CD4-positive, alpha-beta memory T cell (primary cell): ENCODE data around the gene NXPH3. TPM values are rescaled to one million over a fixed set of nuclear protein-coding genes. Genes with fewer than 3 reads are reported as not detected.

Experiments
- CTCF ChIA-PET: fragments of 350-600 bp; sonication (Branson Sonifier 250); formaldehyde crosslinking; loops from one replicate; lab custom pipeline; 2021; ENCODE audit warnings: inconsistent platforms; ENCODE audit not compliant: partially characterized antibody; lab: Charles Lee
- POLR2A ChIA-PET: fragments of 350-600 bp; sonication (Branson Sonifier 250); formaldehyde crosslinking; loops from one replicate; lab custom pipeline; 2021; ENCODE audit not compliant: partially characterized antibody; lab: Charles Lee
- DNase-seq, 5 donors: peaks; one replicate each; pipeline versions ENCODE4 v3.0.0 to v3.0.0-alpha.2; 2020 to 2022; ENCODE audit warnings: mixed read lengths in 1 of 5
- H3K27ac ChIP-seq: one replicate; pipeline ENCODE4 v1.7.0; 2013; ENCODE audit warnings: low read depth, low read length
- H3K27me3 ChIP-seq: 2 replicates; pipeline ENCODE4 v1.7.0; 2013; ENCODE audit warnings: mild to moderate bottlenecking, low read length, moderate library complexity; ENCODE audit not compliant: insufficient read depth
- H3K36me3 ChIP-seq: 2 replicates; pipeline ENCODE4 v1.7.0; 2013; ENCODE audit warnings: mild to moderate bottlenecking, low read length, moderate library complexity; ENCODE audit not compliant: insufficient read depth
- H3K4me1 ChIP-seq: 2 replicates; pipeline ENCODE4 v1.7.0; 2013; ENCODE audit warnings: mild to moderate bottlenecking, low read length, moderate library complexity; ENCODE audit not compliant: insufficient read depth
- H3K4me3 ChIP-seq, 2 donors: one replicate each; pipeline ENCODE4 v1.7.0; 2013; ENCODE audit warnings: low read length in 2 of 2, mild to moderate bottlenecking in 1 of 2
- H3K9me3 ChIP-seq, 2 donors: one replicate each; pipeline ENCODE4 v1.7.0; 2013; ENCODE audit warnings: low read length in 2 of 2, control low read depth in 1 of 2; ENCODE audit not compliant: control insufficient read depth in 1 of 2
- H3K27ac Mint-ChIP-seq, 7 donors: one replicate each; pipeline ENCODE4 v1.8.0; 2020 to 2021; ENCODE audit warnings: mixed read lengths in 7 of 7, mild to moderate bottlenecking in 6 of 7, inconsistent platforms in 3 of 7, moderate library complexity in 3 of 7
- H3K27me3 Mint-ChIP-seq, 2 donors: one replicate each; pipeline ENCODE4 v1.8.0; 2020 to 2021; ENCODE audit warnings: mixed read lengths in 2 of 2
- H3K36me3 Mint-ChIP-seq, 2 donors: one replicate each; pipeline ENCODE4 v1.8.0; 2020 to 2021; ENCODE audit warnings: mixed read lengths in 2 of 2, inconsistent platforms in 1 of 2, mild to moderate bottlenecking in 1 of 2
- H3K4me1 Mint-ChIP-seq, 4 donors: one replicate each; pipeline ENCODE4 v1.8.0; 2020 to 2021; ENCODE audit warnings: mixed read lengths in 4 of 4, mild to moderate bottlenecking in 1 of 4
- H3K4me3 Mint-ChIP-seq, 8 donors: one replicate each; pipeline ENCODE4 v1.8.0; 2020 to 2021; ENCODE audit warnings: mixed read lengths in 8 of 8, mild to moderate bottlenecking in 7 of 8, moderate library complexity in 6 of 8, inconsistent platforms in 3 of 8
- H3K9me3 Mint-ChIP-seq, 8 donors: one replicate each; pipeline ENCODE4 v1.8.0; 2020 to 2021; ENCODE audit warnings: mixed read lengths in 8 of 8, mild to moderate bottlenecking in 5 of 8, inconsistent platforms in 3 of 8, moderate library complexity in 1 of 8
- intact Hi-C: fragments of 100-400 bp; cut with micrococcal nuclease; formaldehyde crosslinking; loops from one replicate; pipeline ENCODE4 v1.15.1; 2023
- polyA plus RNA-seq, 2 donors: library from polyadenylated mRNA; unstranded; fragments of 300-500 nt; fragmentation: Illumina TruSeq; gene quantifications; one replicate each; pipeline ENCODE4 v1.2.3, GENCODE V29; 2021
- total RNA-seq, 2 experiments: library from RNA; stranded (reverse); gene quantifications; one replicate each; pipeline ENCODE4 v1.2.3, GENCODE V29; 2021

NXPH3 gene
- total and polyA plus RNA-seq, 4 experiments from 2014 or later: not detected

- ChIA-PET CTCF (no interaction called here), POLR2A (interaction anchor here (0.8 kb wide), 1 partner anchor 10 kb away, joined by 3 read pairs; no protein-coding TSS in a partner anchor)
- H3K4me3 Mint-ChIP-seq: no peak overlapping the region
- H3K36me3 ChIP-seq: peaks cover 80% of the 10 kb centered on the region
- no peaks in the 10 kb centered on the region for H3K9me3 Mint-ChIP-seq
- no peaks in the 10 kb centered on the region for H3K27me3 Mint-ChIP-seq
- H3K4me1 ChIP-seq: no peaks in the 10 kb centered on the region
- no peak overlapping the region for H3K4me3 ChIP-seq
- H3K27ac Mint-ChIP-seq: peak overlapping the region in 1 of 7 donors; percentile 14
- H3K36me3 Mint-ChIP-seq: peaks cover 63 to 91% of the 10 kb centered on the region in 2 donors
- intact Hi-C loops: no loop called here
- no peak overlapping the region for H3K27ac ChIP-seq
- peaks cover 0 to 11% (median 3%) of the 10 kb centered on the region in 4 donors for H3K4me1 Mint-ChIP-seq
- H3K27me3 ChIP-seq: no peaks in the 10 kb centered on the region
- no peak for DNase-seq
- H3K9me3 ChIP-seq: no peaks in the 10 kb centered on the region
Observed at GRCh38 chr17:49600949-49601348, 25.3 kb downstream of the NXPH3 start.

GRCh38 chr17:49602783-49603182 is 27.1 kb downstream of the NXPH3 start:
- no peak for DNase-seq
- no peak overlapping the region for H3K27ac ChIP-seq
- Mint-ChIP-seq H3K4me3 (no peak overlapping the region), H3K4me1 (no peaks in the 10 kb centered on the region), H3K9me3 (no peaks in the 10 kb centered on the region), H3K27ac (peak overlapping the region in 4 of 7 donors; percentile 10 to 54 (median 34)), H3K27me3 (no peaks in the 10 kb centered on the region), H3K36me3 (peaks cover 64 to 85% of the 10 kb centered on the region in 2 donors)
- no peaks in the 10 kb centered on the region for H3K9me3 ChIP-seq
- no peaks in the 10 kb centered on the region for H3K27me3 ChIP-seq
- H3K4me1 ChIP-seq: no peaks in the 10 kb centered on the region
- intact Hi-C loops: no loop called here
- no peak overlapping the region for H3K4me3 ChIP-seq
- POLR2A ChIA-PET: no interaction called here
- CTCF ChIA-PET: interaction anchor here (1.4 to 2.3 kb wide), 2 partner anchors 33 to 47 kb away, joined by 3 to 8 read pairs; no protein-coding TSS in a partner anchor
- peaks cover 74% of the 10 kb centered on the region for H3K36me3 ChIP-seq

- H3K4me3 ChIP-seq: no peak overlapping the region
- no peaks in the 10 kb centered on the region for H3K9me3 ChIP-seq
- ChIA-PET POLR2A (no interaction called here), CTCF (interaction anchor here (2.3 kb wide), 1 partner anchor 33 kb away, joined by 8 read pairs; no protein-coding TSS in a partner anchor)
- H3K4me3 Mint-ChIP-seq: no peak overlapping the region
- intact Hi-C loops: no loop called here
- H3K4me1 Mint-ChIP-seq: no peaks in the 10 kb centered on the region
- DNase-seq: no peak
- H3K9me3 Mint-ChIP-seq: no peaks in the 10 kb centered on the region
- H3K27ac ChIP-seq: no peak overlapping the region
- H3K4me1 ChIP-seq: no peaks in the 10 kb centered on the region
- H3K36me3 Mint-ChIP-seq: peaks cover 64 to 86% of the 10 kb centered on the region in 2 donors
- peaks cover 71% of the 10 kb centered on the region for H3K36me3 ChIP-seq
- H3K27me3 Mint-ChIP-seq: no peaks in the 10 kb centered on the region
- H3K27me3 ChIP-seq: no peaks in the 10 kb centered on the region
- H3K27ac Mint-ChIP-seq: peak overlapping the region in 2 of 7 donors; percentile 10 to 54
Observed at GRCh38 chr17:49603238-49603637, 27.6 kb downstream of the NXPH3 start.

- no peaks in the 10 kb centered on the region for H3K4me1 Mint-ChIP-seq
- Histone ChIP-seq H3K27ac (no peak overlapping the region), H3K36me3 (peaks cover 71% of the 10 kb centered on the region), H3K4me3 (no peak overlapping the region), H3K4me1 (no peaks in the 10 kb centered on the region), H3K27me3 (no peaks in the 10 kb centered on the region), H3K9me3 (no peaks in the 10 kb centered on the region)
- no peak overlapping the region for H3K4me3 Mint-ChIP-seq
- no peaks in the 10 kb centered on the region for H3K27me3 Mint-ChIP-seq
- H3K36me3 Mint-ChIP-seq: peaks cover 62 to 85% of the 10 kb centered on the region in 2 donors
- DNase-seq: no peak
- no peaks in the 10 kb centered on the region for H3K9me3 Mint-ChIP-seq
- H3K27ac Mint-ChIP-seq: no peak overlapping the region
- POLR2A ChIA-PET: no interaction called here
- intact Hi-C loops: no loop called here
- CTCF ChIA-PET: interaction anchor here (2.3 kb wide), 1 partner anchor 34 kb away, joined by 8 read pairs; no protein-coding TSS in a partner anchor
Observed at GRCh38 chr17:49603720-49604119, 28.0 kb downstream of the NXPH3 start.

- intact Hi-C loops: no loop called here
- H3K27me3 Mint-ChIP-seq: no peaks in the 10 kb centered on the region
- H3K4me1 ChIP-seq: no peaks in the 10 kb centered on the region
- no peaks in the 10 kb centered on the region for H3K9me3 ChIP-seq
- CTCF ChIA-PET: interaction anchor here (0.7 kb wide), 1 partner anchor 912 kb away, joined by 3 read pairs; no protein-coding TSS in a partner anchor
- H3K27ac Mint-ChIP-seq: no peak overlapping the region
- H3K36me3 Mint-ChIP-seq: peaks cover 60 to 84% of the 10 kb centered on the region in 2 donors
- no peak overlapping the region for H3K4me3 Mint-ChIP-seq
- H3K27ac ChIP-seq: no peak overlapping the region
- no peaks in the 10 kb centered on the region for H3K4me1 Mint-ChIP-seq
- POLR2A ChIA-PET: no interaction called here
- DNase-seq: no peak
- peaks cover 71% of the 10 kb centered on the region for H3K36me3 ChIP-seq
- no peaks in the 10 kb centered on the region for H3K9me3 Mint-ChIP-seq
- no peak overlapping the region for H3K4me3 ChIP-seq
- H3K27me3 ChIP-seq: no peaks in the 10 kb centered on the region
Observed at GRCh38 chr17:49604314-49604869, 28.7 kb downstream of the NXPH3 start.

GRCh38 chr17:49610883-49611584 is 35.4 kb downstream of the NXPH3 start:
- Histone ChIP-seq H3K9me3 (no peaks in the 10 kb centered on the region), H3K4me1 (no peaks in the 10 kb centered on the region), H3K4me3 (no peak overlapping the region), H3K27me3 (no peaks in the 10 kb centered on the region), H3K36me3 (peaks cover 58% of the 10 kb centered on the region), H3K27ac (no peak overlapping the region)
- H3K27me3 Mint-ChIP-seq: no peaks in the 10 kb centered on the region
- intact Hi-C loops: no loop called here
- ChIA-PET POLR2A (interaction anchor here (0.8 kb wide), 1 partner anchor 10 kb away, joined by 3 read pairs; no protein-coding TSS in a partner anchor), CTCF (interaction anchor here (1.4 kb wide), 1 partner anchor 55 kb away, joined by 3 read pairs; no protein-coding TSS in a partner anchor)
- H3K36me3 Mint-ChIP-seq: peaks cover 49 to 69% of the 10 kb centered on the region in 2 donors
- no peak for DNase-seq
- no peaks in the 10 kb centered on the region for H3K9me3 Mint-ChIP-seq
- peaks cover 0 to 2% (median under 1%) of the 10 kb centered on the region in 4 donors for H3K4me1 Mint-ChIP-seq
- H3K4me3 Mint-ChIP-seq: no peak overlapping the region
- peak overlapping the region in 1 of 7 donors; percentile 48 for H3K27ac Mint-ChIP-seq

GRCh38 chr17:49612726-49613125 is 37.1 kb downstream of the NXPH3 start:
- Mint-ChIP-seq H3K36me3 (peaks cover 48 to 73% of the 10 kb centered on the region in 2 donors), H3K4me1 (peaks cover 0 to 5% (median 2%) of the 10 kb centered on the region in 4 donors), H3K9me3 (no peaks in the 10 kb centered on the region), H3K4me3 (no peak overlapping the region), H3K27me3 (no peaks in the 10 kb centered on the region), H3K27ac (peak overlapping the region in 2 of 7 donors; percentile 22 to 25)
- no peak overlapping the region for H3K27ac ChIP-seq
- H3K36me3 ChIP-seq: peaks cover 64% of the 10 kb centered on the region
- H3K4me3 ChIP-seq: no peak overlapping the region
- no peaks in the 10 kb centered on the region for H3K9me3 ChIP-seq
- POLR2A ChIA-PET: no interaction called here
- H3K4me1 ChIP-seq: no peaks in the 10 kb centered on the region
- intact Hi-C loops: no loop called here
- H3K27me3 ChIP-seq: no peaks in the 10 kb centered on the region
- CTCF ChIA-PET: interaction anchor here (1.1 kb wide), 1 partner anchor 15 kb away, joined by 3 read pairs; no protein-coding TSS in a partner anchor
- DNase-seq: no peak
